ENCODE results near the gene TUBA8.
"Not testable (repeated sequence)": the region's sequence is repeated elsewhere in the genome, so short reads cannot be mapped to it uniquely, and the experiment has no call there.

Gene TUBA8

DNA sequence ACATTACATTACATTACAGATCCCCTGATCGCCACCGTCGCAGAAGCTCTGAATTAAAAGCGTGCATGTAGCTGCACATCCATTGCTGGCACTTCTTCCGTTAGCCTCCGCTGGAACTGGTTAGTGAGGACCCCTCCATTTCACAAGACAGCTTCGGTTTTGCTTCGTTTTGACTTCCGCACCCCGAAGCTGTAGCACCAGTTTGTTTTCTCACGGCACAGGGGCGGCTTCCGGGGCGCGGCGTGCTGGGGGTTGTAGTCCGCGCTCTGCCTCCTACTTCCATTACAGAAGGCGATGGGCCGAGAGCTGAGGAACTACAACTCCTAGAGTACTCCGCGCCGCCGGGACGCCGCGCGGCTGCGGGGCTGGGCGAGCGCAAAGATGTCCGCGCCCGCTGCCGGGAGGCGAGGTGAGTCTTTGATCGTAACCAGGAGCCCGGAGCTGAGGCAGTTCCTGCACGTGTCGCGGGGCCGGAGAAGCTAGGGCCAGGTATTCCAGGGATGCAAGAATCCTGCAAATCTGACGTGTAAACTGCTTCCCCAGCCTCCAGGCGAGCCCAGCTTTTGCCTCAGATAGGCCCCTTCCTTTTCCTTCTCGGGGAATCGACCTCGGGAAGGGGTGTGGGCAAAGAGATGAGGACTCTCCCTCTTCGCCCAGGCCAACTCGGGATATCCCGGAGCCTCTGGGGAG, 32.8 kb upstream of the TUBA8 start, which contains the start of gene PEX26:
PEX26 (plus strand) TSS at position 352 of the 690 bp plus-strand sequence. CDS start 387 bp downstream, outside the sequence.
- DNase-seq, result peak; percentile 90

DNA sequence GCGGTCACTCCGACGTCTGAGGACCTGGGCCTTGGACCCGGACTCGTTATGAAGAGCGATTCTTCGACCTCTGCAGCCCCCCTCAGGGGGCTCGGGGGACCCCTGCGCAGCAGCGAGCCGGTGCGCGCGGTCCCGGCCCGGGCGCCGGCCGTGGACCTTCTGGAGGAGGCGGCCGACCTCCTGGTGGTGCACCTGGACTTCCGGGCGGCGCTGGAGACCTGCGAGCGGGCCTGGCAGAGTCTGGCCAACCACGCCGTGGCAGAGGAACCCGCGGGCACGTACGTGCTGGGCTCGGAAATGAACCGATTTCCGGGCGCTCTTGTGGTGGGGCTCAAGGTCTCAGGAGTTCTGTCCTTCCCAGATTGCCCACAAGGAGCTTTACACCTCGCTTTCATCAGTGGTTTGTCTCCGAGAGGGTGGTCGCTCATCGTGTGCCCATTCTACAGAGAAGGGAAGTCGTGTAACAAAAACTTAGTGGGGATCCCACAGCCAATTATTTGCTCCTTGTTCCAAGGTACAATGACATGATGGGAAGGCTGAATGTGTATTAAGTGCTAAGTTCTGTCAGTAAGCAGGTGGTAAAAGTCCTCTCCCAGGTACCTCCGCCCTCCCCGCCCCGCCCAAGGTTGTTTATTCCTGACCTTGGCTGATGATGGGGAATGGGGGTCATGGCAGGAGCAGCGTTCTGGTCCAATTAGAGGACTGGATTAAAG, 32.1 kb upstream of the TUBA8 start:
- DNase-seq, result peak; percentile 53

DNA sequence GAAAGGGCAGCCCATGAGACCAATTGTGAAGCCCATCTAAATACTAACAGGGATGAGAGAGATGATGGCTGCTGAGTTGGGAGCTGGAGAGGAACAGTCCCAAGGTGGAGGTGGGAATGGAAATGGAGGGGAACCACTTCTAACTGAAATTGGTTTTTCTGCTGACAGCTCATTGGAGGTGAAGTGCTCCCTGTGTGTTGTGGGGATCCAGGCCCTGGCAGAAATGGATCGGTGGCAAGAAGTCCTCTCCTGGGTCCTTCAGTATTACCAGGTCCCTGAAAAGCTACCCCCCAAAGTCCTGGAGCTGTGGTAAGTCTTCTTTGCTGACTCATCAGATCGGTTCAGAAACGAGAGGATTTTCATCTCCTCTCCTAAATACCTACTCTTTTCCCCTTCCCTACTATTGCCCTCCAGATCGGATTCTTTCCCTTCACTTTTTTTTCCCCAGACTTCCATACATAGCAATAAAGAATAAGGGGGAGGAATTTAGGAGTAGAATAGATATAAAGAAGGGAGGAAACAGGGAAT, 30.8 kb upstream of the TUBA8 start:
- DNase-seq, result no peak

DNA sequence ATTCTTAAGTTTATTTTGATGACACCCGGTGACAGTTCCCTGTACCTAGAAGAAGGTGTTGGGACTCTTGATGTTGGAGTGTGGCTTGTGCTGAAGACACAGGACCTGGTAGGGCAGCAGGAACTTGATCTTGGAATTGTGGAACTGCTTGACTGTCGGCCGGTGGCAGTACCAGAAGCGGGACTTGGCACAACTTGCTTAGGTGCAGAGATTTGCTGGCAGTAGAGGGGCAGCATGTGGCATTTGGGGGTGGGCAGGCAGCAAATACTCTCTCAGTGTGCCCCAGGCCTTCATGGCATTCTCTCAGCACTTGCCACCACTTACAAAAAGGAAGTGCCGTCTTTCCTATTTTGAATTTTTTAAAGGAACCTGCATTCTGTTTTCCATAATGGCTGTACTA, 29.2 kb upstream of the TUBA8 start:
- DNase-seq, result no peak

DNA sequence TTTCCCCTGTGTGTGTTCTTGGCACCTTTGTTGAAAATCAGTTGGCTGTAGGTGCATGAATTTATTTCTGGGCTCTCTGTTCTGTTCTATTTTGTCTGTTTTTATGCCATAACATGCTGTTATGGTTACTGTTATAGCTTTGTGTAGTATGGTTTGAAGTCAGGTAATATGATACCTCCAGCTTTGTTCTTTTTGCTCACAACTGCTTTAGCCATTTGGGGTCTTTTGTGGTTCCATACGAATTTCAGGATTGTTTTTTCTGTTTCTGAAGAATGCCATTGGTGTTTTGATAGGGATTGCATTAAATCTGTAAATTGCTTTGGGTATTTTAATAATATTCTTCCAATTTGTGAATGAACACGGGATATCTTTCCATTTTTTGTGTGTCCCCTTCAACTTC, 28.1 kb upstream of the TUBA8 start:
- no peak for DNase-seq

DNA sequence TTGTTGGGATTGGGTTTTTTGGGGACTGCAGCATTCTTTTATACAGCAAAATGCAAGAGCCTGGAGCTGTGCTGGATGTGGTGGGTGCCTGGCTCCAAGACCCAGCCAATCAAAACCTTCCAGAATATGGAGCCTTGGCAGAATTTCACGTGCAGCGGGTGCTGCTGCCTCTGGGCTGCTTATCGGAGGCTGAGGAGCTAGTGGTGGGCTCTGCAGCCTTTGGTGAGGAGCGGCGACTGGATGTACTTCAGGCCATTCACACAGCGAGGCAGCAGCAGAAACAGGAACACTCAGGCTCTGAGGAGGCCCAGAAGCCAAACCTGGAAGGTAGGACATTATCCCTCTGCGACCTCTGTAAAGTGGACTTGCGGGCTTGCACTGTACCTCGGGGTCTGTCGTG, 27.2 kb upstream of the TUBA8 start:
- DNase-seq, result no peak

DNA sequence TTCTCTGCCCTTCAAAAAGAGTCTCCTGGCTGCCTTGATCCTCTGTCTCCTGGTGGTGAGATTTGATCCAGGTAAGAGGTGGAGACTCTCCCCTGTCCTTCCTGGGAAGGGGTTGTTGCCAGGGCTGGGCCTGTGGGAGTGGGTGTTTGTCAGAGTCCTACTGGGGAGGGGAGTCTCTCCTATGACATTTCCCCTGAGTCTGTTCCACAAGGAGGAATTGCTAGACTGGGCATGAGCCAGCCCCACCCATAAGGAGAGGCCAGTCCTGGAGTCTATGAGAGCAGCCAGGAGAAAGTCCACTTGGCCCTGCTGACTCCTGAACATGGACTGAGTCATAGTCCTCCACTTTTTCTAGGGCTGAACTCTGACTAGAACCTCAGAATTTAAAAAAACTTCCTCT, 25.4 kb upstream of the TUBA8 start:
- no peak for DNase-seq

DNA sequence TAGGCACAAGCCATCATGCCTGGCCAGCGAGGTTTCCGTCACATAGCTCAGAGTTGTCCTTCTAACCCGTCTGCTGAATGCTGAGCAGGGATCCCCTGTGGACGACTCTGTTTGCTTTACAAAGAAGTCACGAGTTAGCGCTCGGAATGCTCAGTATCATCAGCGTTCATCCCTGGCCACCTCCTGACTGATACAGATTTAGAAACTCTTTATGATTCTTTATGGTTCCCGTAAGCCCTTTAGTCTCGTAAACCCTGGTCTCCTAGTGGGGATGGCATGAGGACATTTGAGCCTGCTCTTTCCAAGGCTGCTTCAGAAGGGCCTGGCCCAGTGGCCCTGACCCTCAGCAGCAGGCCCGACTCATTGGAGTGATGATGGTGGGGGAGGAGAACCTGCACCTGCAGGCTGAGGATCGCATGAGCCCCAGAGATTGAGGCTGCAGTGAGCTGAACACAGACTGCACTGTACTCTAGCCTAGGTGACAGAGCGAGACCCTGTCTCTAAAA, 23.2 kb upstream of the TUBA8 start:
- DNase-seq, result no peak

DNA sequence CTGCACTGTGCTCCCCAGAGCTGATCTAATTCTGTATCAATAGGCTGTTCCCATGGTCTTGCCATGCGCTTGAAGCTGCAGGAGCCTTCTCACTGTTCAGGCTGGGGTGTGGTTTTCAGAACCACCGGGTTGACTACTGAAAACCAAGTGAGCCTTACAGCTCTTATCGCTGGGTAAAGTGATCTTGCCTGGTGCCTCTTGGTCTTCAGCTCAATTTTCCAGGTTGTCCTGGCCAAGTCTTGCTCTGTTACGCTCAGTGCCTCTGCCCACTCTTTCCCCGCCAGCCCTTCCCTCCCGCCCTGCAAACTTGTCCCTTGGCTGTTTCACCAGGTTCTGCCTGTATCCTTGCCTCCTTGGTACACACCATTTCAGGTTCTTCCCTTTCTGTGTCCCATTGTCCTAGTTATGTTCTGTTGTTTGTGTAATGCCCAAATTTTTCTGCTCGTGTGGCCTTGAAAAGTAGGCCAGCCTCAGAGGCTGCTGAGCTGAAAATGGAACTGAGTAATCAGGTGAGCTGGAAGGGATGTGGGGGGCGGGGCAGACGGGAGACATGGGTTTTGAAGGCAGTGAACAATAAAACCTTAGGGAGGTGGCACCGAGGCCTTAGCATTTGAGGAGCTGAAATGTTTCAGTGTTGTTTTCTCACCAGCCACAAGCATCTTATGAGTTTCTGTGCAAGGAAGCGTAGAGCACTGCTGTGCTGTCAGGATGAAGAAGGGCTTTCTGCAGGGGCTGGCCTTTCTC, 21.6 kb upstream of the TUBA8 start:
- no peak for DNase-seq

DNA sequence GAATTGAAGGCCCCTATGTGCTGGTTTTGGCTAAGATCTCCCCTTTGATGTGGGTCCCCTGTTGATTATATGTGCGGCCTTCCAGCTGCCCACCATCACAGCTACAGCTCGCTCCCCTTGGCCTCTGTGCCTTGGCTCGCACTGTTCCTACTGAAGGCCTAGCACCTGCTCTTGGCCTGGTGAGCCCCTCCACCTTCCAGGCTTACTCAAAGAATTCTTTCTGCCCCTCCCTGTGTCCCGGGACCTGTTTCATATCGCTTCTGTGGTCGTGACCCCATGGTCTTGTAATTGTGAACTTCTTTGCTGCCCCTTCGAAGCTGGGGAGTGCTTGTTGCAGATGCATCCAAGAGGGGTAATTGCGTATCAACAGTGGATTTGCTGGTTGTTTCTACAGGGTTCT, 20.3 kb upstream of the TUBA8 start:
- DNase-seq, result no peak

DNA sequence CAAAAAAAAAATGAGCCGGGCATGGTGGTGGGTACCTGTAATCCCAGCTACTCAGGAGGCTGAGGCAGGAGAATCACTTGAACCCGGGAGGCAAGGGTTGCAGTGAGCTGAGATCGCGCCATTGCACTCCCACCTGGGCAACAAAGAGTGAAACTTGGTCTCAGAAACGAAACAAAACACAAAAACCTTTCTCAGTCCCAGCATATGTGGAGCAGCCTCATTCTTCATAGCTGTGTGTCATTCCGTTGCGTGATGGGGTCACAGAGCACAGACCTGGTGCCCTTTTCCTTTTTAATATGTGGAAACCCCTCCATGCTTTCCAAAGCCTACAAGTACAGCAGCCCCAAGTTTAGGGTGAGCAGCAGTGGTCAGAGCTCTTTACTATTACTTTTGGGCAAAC, 19.1 kb upstream of the TUBA8 start:
- DNase-seq, result no peak

DNA sequence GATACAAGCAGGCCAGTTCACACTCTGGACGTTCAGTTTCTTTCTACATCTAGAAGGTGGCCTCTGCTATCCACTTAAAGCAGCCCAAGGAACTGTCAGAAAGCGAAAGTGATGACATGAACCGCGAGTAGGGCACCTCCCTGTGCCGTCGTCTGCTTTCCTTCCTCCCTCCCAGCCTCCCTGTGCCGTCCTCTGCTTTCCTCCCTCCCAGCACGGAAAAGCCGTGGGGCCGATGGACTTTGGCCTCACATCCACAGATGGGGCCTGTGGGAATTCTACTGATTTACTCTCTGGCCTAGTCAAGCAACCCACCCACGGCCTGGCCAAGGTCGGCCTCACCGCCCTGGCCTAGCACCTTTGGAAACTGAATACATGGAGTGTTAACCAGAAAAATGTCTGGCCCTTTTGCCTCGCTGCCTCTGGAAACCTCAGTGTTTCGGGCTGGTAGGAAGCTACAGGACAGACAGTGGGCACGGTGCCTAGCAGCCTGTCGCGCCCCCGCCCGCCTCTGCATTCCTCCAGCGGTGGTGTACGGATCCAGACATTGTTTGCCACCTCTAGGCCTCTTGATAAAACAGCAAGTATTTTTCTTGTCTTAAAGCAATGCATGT, 18.6 kb upstream of the TUBA8 start:
- DNase-seq, result no peak

DNA sequence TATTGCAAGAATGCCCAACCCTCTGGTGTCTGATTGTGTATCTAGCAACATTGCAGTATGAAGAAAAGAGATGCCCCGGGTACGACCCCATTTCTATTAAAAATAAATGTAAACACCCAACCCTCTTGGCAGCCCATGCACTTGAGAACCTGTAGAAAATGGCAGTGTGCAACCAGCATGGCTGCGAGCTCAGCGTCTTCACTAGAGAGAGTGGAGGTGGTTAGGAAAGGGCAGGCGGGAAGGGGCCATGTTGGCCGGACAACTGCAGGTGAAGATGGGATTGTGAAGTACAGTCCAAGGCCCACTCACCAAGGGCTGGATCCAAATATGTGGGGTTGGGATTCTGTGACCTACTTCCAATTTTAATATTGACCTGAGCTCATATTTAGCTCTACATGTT, 16.9 kb upstream of the TUBA8 start:
- no peak for DNase-seq

DNA sequence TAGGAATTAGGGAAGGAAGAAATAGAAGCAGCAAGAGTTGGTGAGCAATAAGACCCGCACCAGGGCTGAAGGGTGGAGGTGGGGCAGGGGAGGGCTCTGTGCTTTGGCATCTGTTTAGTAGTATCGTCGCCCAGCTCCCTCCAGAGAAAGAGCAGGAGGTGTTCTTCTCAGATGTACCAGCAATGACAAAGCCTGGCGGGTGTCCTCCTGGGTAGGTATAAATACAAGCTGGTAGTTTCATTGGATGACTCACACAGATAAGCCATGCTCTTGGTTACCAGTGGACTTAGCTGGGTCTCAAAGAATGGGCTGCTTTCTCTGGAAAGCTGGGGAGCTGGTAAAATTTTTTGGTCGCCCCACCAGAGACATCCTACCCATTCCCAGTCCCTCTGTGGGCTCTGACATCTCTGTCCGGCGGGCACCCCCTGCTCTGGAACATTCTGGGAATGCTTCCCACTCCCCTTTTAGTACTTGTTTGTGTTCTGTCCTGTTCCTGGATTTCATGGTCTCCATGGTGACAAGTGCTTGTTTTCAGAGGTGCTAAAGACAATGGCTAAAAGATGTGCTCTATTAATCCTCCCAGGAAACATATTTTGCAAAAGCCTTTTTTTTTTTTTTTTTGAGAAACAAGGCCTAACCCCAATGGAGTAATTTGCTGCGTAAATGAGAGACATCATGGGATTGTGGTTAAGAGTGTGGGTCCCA, 15.4 kb upstream of the TUBA8 start:
- DNase-seq, result no peak

DNA sequence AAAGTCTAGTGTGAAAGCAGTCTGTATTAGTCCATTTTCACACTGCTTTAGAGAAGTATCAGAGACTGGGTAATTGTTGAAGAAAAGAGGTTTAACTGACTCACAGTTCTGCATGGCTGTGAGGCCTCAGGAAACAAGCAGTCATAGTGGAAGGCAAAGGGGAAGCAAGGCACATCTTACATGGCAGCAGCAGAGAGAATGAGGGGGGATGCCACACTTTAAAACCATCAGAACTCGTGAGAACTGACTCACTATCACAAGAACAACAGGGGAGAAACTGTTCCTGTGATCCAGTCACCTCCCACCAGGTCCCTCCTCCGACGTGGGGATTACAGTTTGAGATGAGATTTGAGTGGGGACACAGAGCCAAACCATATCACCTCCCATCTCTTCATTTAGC, 13.8 kb upstream of the TUBA8 start:
- DNase-seq, result no peak

DNA sequence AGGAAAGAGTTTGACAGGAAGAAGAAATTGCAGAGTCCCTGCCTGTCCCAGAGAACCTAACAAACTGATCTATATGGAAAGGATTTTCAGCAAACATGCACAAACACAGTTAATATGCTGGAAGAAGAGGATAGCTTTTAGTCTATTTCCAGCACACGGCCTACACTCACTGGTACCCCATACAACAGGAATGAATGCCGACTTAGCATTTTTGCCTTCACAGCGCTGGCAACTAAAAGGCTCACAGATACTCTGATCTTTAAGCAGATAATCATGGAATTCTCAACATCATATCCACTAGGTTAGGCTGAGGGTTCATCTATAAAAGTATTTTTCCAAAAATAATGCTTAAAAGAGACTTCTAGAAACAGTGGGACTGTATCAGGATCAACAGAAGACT, 9.8 kb upstream of the TUBA8 start:
- no peak for DNase-seq

DNA sequence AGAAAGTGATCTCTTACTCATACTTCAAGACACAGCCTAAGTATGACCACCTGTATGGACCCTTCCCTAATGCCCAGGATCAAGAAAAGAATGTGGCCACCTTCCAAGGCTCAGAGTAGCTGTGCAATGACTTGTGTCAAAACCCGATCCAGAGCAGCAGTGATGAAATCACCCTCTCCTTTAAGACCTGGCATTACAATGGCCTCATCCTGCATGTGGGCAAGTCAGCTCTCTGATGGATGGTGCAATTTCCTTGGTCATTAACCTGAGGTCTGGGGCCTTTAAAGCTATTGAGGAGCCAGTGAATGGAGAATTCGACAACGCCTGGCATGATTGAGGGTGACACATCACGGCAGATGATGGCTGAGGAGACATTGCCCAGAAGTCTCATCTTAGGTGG, 9.1 kb upstream of the TUBA8 start:
- no peak for DNase-seq

DNA sequence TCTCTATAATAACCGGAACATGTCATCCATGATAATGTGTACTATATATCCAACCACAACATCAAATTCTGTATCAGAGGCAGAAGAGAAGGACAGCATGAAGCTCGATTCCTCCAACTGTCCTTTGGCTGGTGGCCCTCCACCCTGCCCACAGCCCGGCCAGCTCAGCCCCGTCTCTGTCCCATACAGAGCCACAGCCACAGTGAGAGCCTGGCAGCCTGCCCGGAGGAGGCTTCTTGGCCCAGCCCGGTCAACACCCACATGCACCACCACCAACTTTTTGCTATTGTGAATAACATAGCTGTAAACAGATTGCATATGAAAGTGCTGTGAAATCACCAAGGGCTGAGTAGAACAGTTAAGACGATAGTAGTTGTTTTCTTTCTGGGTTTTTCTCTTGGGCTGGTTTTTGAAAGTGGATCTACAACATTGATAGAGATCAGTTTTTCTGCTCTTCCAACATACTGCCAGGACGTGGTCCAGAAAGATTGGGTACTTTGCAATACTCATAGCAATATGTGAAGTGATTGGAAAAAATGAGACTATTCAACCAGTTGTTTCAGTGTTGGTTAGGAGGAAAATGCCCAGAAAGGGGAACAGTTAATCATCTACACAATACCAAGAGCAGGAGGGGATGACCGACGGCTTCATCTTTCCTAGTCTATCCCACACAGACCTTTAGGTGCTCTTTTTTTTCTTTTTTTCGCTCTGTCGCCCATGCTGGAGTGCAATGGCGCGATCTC, 6.9 kb upstream of the TUBA8 start:
- no peak for DNase-seq

DNA sequence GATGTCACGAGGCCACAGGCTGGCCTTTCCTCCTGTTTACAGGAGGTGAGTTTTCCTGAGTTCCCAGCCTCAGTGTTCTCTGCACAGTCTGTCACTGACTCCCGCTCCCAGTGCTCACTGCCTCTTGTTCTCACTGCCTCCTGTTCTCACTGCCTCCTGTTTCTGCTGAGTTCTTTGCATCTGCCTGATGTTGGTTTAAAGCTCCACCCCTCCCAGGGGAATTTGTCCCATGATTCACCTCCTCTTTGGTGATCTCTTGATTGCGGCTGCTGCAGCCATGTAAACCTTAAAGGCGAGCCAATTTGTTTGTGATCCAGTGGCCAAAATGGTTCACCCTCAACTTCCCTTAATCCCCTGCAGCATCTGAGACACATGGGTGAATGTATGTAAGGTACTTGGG, 6.0 kb upstream of the TUBA8 start:
- DNase-seq, result no peak

DNA sequence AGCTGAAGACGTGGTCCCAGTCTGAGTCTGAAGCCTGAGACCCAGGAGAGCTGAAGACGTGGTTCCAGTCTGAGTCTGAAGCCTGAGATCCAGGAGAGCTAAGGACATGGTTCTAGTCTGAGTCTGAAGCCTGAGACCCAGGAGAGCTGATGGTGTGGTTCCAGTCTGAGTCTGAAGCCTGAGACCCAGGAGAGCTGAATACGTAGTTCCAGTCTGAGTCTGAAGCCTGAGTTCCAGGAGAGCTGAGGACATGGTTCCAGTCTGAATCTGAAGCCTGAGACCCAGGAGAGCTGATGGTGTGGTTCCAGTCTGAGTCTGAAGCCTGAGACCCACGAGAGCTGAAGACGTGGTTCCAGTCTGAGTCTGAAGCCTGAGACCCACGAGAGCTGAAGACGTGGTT, 4.6 kb upstream of the TUBA8 start:
- DNase-seq, result not testable (repeated sequence)

DNA sequence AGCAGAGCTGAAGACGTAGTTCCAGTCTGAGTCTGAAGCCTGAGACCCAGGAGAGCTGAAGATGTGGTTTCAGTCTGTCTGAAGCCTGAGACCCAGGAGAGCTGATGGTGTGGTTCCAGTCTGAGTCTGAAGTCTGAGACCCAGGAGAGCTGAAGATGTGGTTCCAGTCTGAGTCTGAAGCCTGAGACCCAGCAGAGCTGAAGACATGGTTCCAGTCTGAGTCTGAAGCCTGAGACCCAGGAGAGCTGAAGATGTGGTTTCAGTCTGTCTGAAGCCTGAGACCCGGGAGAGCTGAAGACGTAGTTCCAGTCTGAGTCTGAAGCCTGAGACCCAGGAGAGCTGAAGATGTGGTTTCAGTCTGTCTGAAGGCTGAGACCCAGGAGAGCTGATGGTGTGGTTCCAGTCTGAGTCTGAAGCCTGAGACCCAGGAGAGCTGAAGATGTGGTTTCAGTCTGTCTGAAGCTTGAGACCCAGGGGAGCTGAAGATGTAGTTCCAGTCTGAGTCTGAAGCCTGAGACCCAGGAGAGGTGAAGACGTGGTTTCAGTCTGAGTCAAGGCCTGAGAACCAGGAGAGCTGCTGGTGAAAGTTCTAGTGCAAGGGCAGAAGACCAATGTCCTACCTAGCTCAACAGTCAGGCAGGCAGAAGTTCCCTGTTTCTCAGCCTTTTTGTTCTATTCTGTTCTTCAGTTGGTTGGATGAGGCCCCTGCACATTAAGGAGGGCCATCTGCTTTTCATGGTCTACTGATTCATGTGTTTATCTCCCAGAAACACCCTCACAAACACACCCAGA, 3.9 kb upstream of the TUBA8 start:
- DNase-seq, result not testable (repeated sequence)

Measured in NCI-H2029 (cell line).